ENCODE results near the gene PSMA2. TPM values are rescaled to one million over a fixed set of nuclear protein-coding genes. Genes with fewer than 3 reads are reported as not detected.

Gene PSMA2
- total RNA-seq, 4 donors from 2014 or later, result 5.8 to 61.2 (median 28.6) TPM

- WGBS, 2 donors (ENCODE audit: low coverage in 1 of 2), result 52 to 57% methylated on average over 3 to 6 of the region's 6 CpGs
- peak overlapping the region in 2 of 4 donors; percentile 21 to 54 for H3K27ac ChIP-seq
- in situ Hi-C loops (cut with MboI; ENCODE audit: low pct_ligation_motif_present in 1 of 4, low pct_unique_long_range_greater_than_20kb in 1 of 4, low sequenced_read_pairs in 3 of 4) (loop anchor here in 1 of 4 donors (25.0 kb wide), 1 partner anchor 297 kb away; no protein-coding TSS in a partner anchor), intact Hi-C loops (cut with DNase I; ENCODE audit: low total_unique reads) (loop anchor here (5.0 kb wide), 1 partner anchor 1083 kb away; no protein-coding TSS in a partner anchor)
- TF ChIP-seq POLR2AphosphoS5 (IDR thresholded peaks at IDR 0.05) (peak; percentile 56 to 83 (median 73)), EP300 (IDR thresholded peaks at IDR 0.05; ENCODE audit: low read depth) (peak; percentile 54)
- TF ChIP-seq, protein P1, sequence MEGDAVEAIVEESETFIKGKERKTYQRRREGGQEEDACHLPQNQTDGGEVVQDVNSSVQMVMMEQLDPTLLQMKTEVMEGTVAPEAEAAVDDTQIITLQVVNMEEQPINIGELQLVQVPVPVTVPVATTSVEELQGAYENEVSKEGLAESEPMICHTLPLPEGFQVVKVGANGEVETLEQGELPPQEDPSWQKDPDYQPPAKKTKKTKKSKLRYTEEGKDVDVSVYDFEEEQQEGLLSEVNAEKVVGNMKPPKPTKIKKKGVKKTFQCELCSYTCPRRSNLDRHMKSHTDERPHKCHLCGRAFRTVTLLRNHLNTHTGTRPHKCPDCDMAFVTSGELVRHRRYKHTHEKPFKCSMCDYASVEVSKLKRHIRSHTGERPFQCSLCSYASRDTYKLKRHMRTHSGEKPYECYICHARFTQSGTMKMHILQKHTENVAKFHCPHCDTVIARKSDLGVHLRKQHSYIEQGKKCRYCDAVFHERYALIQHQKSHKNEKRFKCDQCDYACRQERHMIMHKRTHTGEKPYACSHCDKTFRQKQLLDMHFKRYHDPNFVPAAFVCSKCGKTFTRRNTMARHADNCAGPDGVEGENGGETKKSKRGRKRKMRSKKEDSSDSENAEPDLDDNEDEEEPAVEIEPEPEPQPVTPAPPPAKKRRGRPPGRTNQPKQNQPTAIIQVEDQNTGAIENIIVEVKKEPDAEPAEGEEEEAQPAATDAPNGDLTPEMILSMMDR (IDR thresholded peaks at IDR 0.05), result no peak
- DNase-seq, result no peak
- no peaks in the 10 kb centered on the region for H3K36me3 ChIP-seq
- no peaks in the 10 kb centered on the region for H3K27me3 ChIP-seq
- no peak overlapping the region for H3K4me3 ChIP-seq
- no peaks in the 10 kb centered on the region for H3K9me3 ChIP-seq
- H3K4me1 ChIP-seq, result no peaks in the 10 kb centered on the region
Measured at GRCh38 chr7:42964849-42965805, 33.2 kb upstream of the PSMA2 start.

- Histone ChIP-seq H3K36me3 (no peaks in the 10 kb centered on the region), H3K27me3 (no peaks in the 10 kb centered on the region), H3K27ac (peak overlapping the region in 3 of 4 donors; percentile 18 to 54 (median 21)), H3K9me3 (no peaks in the 10 kb centered on the region), H3K4me3 (no peak overlapping the region), H3K4me1 (no peaks in the 10 kb centered on the region)
- TF ChIP-seq POLR2AphosphoS5 (IDR thresholded peaks at IDR 0.05) (no peak), POLR2A (IDR thresholded peaks at IDR 0.05) (no peak), EP300 (IDR thresholded peaks at IDR 0.05; ENCODE audit: low read depth) (no peak)
- TF ChIP-seq, protein P1 (IDR thresholded peaks at IDR 0.05), result no peak
- 55 to 58% methylated on average over 2 of the region's 2 CpGs for WGBS, 2 donors (ENCODE audit: low coverage in 1 of 2)
- in situ Hi-C loops (cut with MboI; ENCODE audit: low pct_ligation_motif_present in 1 of 4, low pct_unique_long_range_greater_than_20kb in 1 of 4, low sequenced_read_pairs in 3 of 4), result loop anchor here in 1 of 4 donors (25.0 kb wide), 1 partner anchor 298 kb away; no protein-coding TSS in a partner anchor
- no peak for DNase-seq
- intact Hi-C loops (cut with DNase I; ENCODE audit: low total_unique reads), result loop anchor here (5.0 kb wide), 1 partner anchor 1082 kb away; no protein-coding TSS in a partner anchor
Measured at GRCh38 chr7:42964293-42964692, 32.3 kb upstream of the PSMA2 start.

GRCh38 chr7:42961170-42961569 lies 29.2 kb upstream of the PSMA2 start:
- intact Hi-C loops (cut with DNase I; ENCODE audit: low total_unique reads), result loop anchor here (5.0 kb wide), 1 partner anchor 1079 kb away; no protein-coding TSS in a partner anchor
- Histone ChIP-seq H3K27me3 (no peaks in the 10 kb centered on the region), H3K27ac (no peak overlapping the region), H3K36me3 (no peaks in the 10 kb centered on the region), H3K4me3 (no peak overlapping the region), H3K4me1 (no peaks in the 10 kb centered on the region), H3K9me3 (no peaks in the 10 kb centered on the region)
- WGBS, 2 donors (ENCODE audit: low coverage in 1 of 2), result 20 to 38% methylated on average over 1 to 2 of the region's 2 CpGs
- no peak for DNase-seq
- in situ Hi-C loops (cut with MboI; ENCODE audit: low pct_ligation_motif_present in 1 of 4, low pct_unique_long_range_greater_than_20kb in 1 of 4, low sequenced_read_pairs in 3 of 4), result loop anchor here in 1 of 4 donors (25.0 kb wide), 1 partner anchor 301 kb away; no protein-coding TSS in a partner anchor
- no peak for TF ChIP-seq EP300 (IDR thresholded peaks at IDR 0.05; ENCODE audit: low read depth)
- TF ChIP-seq, protein P1 (IDR thresholded peaks at IDR 0.05), result no peak
- TF ChIP-seq POLR2A (IDR thresholded peaks at IDR 0.05), result no peak
- TF ChIP-seq POLR2AphosphoS5 (IDR thresholded peaks at IDR 0.05), result no peak

- TF ChIP-seq, protein P1 (IDR thresholded peaks at IDR 0.05), result no peak
- Histone ChIP-seq H3K36me3 (no peaks in the 10 kb centered on the region), H3K27me3 (no peaks in the 10 kb centered on the region), H3K9me3 (no peaks in the 10 kb centered on the region), H3K4me1 (no peaks in the 10 kb centered on the region), H3K27ac (no peak overlapping the region), H3K4me3 (no peak overlapping the region)
- no peak for DNase-seq
- in situ Hi-C loops (cut with MboI; ENCODE audit: low pct_ligation_motif_present in 1 of 4, low pct_unique_long_range_greater_than_20kb in 1 of 4, low sequenced_read_pairs in 3 of 4) (loop anchor here in 1 of 4 donors (25.0 kb wide), 1 partner anchor 302 kb away; no protein-coding TSS in a partner anchor), intact Hi-C loops (cut with DNase I; ENCODE audit: low total_unique reads) (loop anchor here (5.0 kb wide), 1 partner anchor 1078 kb away; no protein-coding TSS in a partner anchor)
- 59% methylated on average over 2 of the region's 2 CpGs; no CpG with 5 or more reads in 1 of the 2 donors for WGBS, 2 donors (ENCODE audit: low coverage in 1 of 2)
Measured at GRCh38 chr7:42960762-42961161, 28.8 kb upstream of the PSMA2 start.
